Suppressor macrophage treated with lipopolysaccharide for 4 hours (primary cell): Measurements from ENCODE around the gene ERP44.
"Not testable (repeated sequence)": the region's sequence is repeated elsewhere in the genome, so short reads cannot be mapped to it uniquely, and the experiment has no call there.

Source experiments
- DNase-seq: peaks from one replicate; pipeline ENCODE4 v3.0.0-alpha.2; 2020

The ERP44 gene

DNA sequence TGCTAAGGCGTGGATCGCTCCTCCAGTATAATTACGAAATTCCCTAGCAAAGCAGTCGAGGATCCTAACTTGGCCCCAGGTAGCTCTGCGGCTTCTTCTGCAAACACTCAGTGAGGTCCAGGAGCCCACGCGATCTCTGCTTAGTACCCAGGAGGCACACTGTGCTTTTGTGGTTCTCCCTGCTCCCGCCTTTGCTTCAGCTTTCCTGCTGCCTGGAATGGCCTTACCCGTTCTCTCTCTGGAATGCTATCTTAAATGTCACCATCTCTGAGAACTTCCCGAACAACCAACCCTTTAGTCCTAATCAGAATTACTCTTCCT, 882 bp upstream of the ERP44 start:
- DNase-seq: peak; percentile 3

DNA sequence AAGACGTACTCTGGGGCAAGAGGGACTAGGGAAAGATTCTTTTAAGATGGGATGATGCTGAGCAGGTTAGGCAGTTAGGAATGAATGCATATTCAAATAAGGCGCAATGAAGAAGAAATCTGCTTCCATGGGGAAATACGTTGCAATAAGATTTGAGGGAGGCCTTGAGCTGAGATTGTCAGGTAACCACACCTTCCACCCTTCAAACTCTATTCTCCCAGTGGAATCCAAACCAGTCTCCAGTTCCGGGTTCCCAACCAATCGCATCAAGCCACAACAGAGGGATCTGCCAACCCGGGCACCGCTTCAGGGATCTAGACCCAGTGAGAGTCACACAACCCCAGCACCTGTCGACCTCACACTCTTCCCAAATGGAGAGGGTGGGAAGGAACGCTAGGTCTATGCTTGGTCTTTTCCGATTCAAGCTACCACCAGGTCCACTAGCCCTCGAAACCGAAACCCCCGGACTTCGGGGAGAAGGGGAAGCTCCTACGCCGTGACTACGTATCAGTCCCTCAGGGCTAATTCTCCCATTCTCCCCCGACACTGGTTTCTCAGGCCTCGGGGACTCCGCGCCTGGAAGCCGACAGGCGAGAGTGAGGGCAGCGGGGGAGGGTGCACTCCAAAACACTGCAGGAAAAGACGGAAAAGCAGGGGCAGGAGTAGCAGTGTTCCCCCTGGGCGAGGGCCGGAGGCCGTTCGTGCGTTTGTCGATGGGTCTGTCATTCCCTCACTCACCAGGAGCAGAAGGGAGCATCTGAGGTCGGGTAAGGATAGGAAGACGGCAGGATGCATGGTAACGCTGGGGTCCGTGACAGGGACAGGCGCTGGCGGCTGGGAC, 534 bp downstream of the ERP44 start:
- DNase-seq: peak; percentile 85

DNA sequence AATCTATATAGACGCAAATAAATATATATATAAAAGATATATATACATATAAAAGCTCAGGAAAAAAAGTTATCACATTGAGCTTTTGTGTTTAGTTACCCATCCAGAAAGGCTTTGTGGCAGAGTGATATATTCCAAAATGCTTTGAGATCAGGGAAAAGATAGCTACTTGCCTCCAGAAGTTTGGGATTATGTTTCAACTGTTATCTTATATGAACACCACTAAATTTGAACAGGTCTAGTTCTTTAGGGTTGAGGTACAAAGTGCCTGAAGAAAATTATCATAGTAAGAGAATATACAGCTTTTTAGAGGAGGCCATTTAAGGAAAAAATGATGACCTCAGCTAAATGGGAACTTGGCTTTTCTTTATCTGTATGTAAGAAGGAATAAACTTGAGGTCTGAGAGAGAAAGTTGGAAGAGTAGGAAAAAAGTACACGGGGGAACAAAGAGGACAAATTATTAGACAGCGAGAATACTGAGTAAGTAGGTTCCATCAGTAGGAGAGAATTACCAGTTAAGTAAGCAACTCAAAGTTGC, 2.4 kb downstream of the ERP44 start:
- no peak for DNase-seq

DNA sequence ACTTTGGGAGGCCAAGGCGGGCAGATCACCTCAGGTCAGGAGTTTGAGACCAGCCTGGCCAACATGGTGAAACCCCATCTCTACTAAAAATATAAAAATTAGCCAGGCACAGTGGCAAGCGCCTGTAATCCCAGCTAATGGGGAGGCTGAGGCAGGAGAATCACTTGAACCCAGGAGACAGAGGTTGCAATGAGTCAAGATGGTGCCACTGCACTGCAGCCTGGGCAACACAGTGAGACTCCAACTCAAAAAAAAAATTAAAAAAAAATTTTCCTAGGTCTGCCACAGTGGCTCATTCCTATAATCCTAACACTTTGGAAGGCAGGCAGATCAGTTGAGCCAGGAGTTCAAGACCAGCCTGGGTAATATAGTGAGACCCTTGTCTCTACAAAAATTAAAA, 4.4 kb downstream of the ERP44 start:
- not testable (repeated sequence) for DNase-seq

DNA sequence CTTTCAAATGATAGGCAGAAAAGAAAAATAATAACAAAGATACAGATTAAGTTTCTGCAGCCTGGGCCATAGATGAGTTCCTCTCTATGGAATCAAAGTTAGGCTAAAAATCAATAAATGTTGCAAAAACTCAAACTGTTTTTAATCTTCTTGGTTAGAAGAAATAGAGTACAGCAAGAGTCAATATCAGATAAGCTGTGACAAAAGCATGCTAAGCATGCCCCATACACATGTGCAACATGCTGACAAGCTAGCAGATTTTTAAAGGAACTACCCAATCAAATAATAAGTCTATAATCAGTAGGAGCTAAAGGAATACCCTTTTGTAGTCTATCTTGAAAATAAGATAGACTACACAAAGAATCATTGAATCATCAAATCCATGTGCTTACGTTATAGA, 6.7 kb downstream of the ERP44 start:
- DNase-seq: no peak

DNA sequence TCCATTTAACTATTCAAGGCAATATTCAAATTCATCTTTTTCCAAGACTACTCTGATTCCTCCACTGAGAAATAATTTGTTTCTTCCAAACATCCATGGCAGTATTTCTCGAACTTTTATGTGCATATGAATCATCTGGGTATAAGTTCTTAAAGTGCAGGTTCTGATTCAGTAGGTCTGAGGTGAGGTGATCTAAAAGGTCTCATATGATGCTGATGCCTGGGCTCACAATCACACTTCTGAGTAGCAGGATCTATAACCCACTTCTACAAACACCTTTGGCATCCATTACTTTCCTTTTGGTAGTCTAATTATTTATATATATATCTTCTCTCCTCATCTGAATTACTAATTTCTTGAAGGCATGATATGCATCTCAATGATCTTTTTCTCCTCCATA, 7.2 kb downstream of the ERP44 start:
- no peak for DNase-seq

DNA sequence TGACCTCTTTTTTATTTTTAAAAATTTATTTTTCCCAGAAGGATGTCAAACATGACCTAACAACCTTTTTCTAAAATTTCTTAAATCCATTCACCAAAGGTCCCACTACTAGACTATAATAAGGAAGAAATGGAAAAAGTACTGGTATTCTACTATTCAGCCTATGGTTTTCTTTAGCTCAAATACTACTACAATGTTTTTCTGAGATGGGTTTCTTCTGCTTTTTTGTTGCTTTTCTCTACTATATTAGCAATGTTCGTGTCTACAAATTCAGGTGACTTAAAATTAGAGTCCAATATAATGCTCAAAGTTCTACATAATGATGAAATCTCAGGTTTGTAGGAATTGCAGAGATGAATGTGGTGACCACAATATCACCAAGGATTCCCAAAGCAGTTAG, 7.9 kb downstream of the ERP44 start:
- DNase-seq: no peak

DNA sequence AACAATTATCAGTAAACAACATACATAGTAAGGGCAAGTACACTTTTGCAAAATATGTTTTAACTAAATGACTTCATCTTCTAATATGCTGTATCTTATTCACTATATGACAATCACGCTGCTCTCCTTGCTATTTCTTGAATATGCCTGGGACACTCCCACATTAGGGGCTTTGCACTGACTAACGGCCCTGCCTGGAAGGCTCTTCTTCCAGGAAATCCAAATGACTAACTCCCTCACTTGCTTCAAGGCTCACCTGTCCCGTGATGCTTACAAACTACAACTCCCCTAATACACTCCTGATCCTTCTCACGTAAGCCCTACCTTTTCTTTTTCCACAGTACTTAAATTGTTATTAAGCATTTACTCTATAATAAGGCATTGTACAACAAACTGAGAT, 10.6 kb downstream of the ERP44 start:
- DNase-seq: no peak

DNA sequence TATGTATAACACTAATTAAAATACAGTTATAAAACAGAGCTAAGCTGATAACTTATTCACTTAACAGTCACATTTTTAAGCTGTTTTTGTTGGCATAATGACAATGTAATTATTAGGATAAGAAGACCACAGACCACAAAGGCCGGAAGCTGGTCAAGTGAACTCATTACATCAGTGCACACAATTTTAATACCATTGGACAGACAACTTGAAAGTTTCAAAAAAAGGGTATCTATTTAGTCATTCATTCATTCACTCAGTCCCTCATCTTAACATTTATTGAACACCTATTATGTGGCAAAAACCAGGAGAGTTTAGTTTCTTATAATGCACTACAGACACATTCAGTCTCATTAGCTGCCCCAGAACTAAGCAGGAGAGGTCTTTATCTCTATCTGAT, 11.6 kb downstream of the ERP44 start:
- DNase-seq: no peak

DNA sequence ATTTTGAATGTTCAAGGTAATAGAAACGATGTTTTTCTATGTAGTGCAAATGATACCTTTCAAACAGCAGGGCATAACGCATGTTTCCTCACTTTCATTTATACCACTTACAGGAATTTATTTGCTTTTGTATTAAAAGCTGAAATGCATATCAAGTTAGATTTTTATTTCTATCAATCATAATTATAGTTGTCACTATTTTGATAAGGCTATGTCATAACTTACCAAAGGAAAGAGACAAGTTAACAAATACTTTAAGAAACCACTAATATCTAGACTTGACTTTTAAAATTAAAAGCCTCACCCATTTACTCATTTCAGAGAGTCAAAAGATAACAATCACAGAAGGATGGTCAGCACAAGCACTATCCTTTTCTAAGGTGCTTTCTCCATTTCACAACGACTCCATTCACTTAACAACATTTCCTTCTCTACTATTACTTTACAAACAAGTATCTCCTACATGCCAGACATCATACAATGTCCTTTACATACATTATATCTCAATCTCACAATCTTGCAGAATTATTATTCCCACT, 12.6 kb downstream of the ERP44 start:
- no peak for DNase-seq

DNA sequence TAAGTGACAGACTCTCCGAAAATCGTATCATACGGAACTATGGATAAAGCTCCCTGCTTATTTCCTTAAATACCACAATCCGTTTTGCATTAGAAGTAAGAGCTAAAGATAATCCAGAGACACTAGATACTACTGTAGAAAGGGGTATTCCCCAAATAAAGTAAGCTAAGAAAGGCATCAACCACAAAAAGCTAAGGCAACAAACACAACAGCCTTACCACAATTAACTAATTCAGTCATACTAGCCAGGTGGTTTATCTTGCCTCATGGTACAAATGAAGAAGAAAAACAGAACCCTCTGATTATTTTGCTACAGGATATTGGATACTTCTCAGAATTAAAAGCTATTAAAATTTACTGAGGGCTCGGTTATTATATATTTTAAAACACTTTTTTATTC, 14.1 kb downstream of the ERP44 start:
- no peak for DNase-seq

DNA sequence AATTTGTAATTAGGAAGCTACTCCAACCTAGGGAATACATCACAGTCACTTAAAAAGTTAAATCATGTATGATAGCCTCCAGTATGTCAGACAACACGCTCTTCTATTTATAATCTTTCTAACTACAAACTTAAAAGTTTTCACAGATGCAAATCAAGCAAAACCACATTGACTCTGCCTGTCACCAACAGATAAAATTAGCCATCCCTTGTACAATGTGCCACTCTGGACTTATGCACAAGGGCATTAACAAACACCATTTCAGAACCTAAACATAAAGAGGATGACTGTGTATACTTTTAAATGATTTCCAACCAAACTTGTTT, 14.7 kb downstream of the ERP44 start:
- DNase-seq: no peak

DNA sequence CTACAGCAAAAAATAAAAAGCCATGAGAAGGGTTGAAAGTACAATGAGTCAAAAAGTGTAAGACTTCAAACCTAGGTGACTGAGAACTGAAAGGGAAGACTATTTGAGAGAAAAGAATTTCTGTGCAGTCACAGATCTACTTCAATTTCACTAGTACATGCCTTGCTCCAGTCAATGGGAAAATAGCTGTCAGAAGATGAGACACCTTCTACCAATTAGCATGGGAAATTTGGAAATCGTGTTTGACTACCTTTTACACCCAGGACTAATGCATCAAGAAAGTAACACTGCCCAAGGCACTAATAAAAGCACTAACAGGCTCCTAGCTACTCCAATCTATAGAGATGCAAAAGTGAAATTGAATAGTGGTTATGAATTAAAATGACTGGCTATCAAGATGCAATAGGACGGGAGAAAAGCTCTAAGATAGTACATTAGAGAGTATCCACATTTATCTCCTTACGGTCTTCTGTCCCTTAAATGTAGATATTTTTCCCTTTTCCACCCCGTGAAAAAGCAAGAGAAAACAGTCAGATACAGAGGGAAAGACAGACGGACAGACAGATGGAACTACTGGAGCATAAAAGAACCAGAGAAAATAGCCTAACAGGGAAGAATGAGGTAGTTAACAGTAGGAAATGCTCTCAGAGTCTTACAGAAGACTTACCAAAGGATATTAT, 15.2 kb downstream of the ERP44 start:
- DNase-seq: no peak

DNA sequence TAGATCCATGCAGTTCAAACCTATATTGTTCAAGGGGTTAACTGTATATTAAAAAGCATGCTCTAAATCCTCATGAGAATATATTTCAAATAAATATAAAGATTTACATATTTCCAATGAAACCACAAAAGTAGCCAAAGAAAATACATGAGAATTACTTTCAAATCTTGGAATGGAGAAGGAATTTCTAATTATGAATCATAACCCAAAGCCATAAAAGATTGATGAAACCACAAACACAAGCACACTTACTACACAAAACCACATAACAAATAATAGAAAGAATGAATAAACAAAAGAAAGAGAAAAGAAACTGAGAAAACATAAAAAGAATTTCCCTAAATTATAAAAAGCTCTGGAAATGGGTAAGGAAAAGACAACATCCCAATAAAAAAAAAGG, 16.0 kb downstream of the ERP44 start:
- DNase-seq: no peak

DNA sequence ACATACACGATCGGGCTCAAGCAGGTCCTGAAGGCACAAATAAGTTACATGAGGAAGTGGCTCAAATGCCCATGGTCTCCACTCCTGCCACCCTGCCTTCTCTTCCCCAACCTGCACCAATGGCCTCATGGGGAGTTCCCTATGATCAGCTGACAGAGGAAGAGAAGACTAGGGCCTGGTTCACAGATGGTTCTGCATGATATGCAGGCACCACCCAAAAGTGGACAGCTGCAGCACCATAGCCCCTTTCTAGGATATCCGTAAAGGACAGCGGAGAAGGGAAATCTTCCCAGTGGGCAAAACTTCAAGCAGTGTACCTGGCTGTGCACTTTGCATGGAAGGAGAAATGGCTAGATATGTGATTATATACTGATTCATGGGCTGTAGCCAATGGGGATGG, 22.5 kb downstream of the ERP44 start:
- not testable (repeated sequence) for DNase-seq

DNA sequence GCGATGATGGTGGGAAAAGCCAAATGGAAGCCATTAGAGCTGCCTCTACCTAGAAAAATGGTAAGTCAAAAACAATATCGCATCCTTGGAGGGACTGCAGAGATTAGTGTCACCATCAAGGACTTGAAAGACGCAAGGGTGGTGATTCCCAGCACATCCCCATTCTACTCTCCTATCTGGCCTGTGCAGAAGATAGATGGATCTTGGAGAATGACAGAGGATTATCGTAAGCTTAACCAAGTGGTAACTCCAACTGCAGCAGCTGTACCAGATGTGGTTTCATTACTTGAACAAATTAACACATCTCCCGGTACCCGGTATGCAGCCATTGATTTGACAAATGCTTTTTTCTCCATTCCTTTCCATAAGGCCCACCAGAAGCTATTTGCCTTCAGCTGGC, 23.8 kb downstream of the ERP44 start:
- DNase-seq: no peak

DNA sequence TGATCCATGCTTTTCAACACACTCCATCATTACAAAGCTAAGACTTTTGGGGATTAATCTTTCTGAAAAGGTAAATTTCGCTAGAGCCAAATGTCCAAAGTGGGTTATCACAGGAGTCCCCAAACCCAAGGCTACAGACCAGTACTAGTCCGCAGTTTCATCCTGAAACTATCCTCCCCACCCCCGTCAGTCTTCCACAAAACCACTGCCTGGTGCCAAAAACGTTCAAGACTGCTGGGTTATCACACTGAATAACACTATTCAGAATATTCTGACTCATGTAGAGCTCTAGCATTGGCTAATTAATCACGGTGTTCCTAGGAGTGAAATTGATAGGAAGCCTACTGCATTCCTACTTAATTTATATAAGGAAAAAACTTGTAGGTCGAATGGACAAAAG, 24.7 kb downstream of the ERP44 start:
- no peak for DNase-seq

DNA sequence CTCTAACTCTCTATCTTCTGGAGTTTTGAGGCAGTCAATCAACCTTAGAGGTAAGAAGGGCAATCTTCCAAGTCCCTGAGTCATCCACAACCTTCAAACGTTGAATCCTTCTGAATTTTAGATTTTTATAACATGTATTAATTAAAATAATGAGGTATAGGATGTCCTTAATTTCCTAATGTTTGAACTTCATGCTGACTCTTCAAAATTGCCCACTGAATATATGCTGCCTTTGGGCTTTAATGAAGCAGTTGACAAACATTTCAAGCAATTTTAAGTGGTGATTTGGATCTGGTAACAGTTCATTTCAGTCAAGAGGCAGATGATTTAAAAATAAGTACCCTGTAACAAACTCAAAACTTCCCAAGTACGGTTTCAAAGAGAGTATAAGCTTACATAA, 26.0 kb downstream of the ERP44 start:
- DNase-seq: no peak

DNA sequence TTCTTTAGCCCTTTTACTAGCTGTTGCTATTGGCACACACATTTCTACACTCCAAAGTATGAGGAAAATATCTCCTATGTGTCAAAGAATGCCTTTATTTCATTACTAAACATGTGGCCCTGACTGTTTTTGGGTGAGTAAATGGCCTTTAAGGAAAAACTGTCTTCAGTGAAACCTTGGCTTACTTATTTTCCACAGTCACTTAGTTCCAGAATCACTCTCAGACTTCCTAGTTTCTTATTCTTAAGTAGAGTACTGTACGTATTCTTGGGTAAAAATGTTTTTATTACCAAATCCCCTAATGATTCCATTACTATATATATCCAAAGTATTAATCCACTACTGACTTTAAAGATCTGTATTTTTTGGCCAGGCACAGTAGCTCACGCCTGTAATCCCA, 27.5 kb downstream of the ERP44 start:
- peak; percentile 40 for DNase-seq

DNA sequence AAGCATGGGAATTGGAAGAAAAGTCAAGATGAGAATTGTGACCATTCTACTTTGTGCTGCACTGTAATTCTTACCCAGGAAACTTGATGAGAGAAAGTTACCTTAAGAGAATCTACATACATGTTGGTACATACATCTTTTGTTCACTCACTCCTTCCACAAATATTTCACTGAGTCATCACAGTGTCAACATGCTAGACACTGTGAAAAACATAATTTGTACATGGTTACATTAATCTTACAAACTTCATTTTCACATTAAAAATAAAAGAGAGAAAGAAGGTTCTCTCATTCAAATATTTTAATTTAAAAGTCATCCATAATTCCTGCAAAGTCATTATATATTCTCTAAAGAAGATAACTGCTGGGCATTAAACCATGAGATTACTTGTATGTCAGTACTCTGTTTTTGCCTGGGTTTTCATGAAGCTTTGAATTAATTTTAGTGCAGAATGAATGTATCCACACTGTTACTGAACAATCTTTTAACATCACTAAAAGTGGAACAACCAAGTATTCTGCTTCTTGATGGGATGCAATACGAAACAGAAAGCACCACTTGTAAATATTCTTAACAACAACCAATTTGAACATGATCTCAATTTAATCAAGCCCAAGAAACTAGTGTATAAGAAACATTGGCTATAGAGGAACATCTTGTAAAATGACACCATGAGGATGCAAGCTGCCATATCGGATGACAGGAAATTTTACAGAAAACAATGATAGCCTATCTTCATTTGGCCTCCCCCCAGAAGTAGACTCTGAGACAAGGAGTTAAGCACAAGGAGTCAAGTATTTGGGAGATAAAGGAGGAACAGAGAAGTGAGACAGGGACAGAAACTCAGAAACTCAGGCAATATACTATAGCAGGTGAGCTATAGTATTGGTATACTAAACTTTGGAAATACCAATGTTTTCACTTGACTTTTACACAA, 28.4 kb downstream of the ERP44 start:
- DNase-seq: no peak

DNA sequence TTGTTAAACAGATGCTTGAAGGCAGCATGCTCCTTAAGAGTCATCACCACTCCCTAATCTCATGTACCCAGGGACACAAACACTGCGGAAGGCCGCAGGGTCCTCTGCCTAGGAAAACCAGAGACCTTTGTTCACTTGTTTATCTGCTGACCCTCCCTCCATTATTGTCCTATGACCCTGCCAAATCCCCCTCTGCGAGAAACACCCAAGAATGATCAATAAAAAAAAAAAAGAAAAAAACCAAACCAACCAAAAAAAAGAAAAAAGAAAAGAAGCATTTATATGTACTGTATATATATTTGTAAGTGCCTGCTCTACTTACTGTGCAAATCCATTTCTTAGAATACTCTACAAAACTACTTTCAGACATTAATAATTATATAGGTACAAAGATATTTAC, 29.7 kb downstream of the ERP44 start:
- DNase-seq: not testable (repeated sequence)

DNA sequence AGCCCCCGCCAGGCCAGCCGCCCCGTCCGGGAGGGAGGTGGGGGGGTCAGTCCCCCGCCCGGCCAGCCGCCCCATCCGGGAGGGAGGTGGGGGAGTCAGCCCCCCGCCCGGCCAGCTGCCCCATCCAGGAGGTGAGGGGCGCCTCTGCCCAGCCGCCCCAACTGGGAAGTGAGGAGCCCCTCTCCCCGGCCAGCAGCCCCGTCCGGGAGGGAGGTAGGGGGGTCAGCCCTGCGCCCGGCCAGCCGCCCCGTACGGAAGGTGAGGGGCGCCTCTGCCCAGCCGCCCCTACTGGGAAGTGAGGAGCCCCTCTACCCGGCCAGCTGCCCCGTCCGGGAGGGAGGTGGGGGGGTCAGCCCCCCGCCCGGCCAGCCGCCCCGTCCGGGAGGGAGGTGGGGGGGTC, 30.8 kb downstream of the ERP44 start:
- not testable (repeated sequence) for DNase-seq

DNA sequence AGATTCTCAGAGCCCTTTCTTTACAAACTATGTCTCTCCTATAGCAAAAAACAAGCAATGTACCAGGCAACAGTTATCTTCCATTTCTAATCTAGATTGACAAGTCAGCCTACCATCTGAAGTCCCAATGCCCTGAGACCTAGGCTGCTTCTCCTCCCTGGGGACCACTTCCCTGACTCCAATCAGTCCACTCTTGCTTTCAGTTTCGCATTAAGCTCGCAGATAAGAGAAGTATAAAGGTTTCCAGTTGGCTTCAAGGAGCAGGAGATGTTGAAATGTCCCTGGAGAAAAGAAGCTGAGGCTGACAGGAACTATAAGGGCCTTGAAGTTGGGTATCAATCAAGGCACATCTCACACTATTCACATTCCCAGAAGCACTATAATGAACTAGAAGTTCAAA, 32.3 kb downstream of the ERP44 start:
- peak; percentile 72 for DNase-seq
